Fibroblast of lung (primary cell): ENCODE measurements around the gene CHN1. TPM values are rescaled to one million over a fixed set of nuclear protein-coding genes. Genes with fewer than 3 reads are reported as not detected.

Experiments
- DNase-seq, 2 donors: peaks; one replicate each; pipeline versions ENCODE4 v3.0.0 to v3.0.0-alpha.2; 2010; ENCODE audit warnings: low read depth in 2 of 2
- H2AFZ ChIP-seq: 2 replicates; pipeline ENCODE4 v1.5.1; 2012; ENCODE audit warnings: low read length, control low read depth, inconsistent platforms
- H3K27ac ChIP-seq: 2 replicates; pipeline ENCODE4 v1.5.1; 2011; ENCODE audit warnings: low read length, control low read depth; ENCODE audit not compliant: insufficient read depth
- H3K27me3 ChIP-seq: 2 replicates; pipeline ENCODE4 v1.5.1; 2011; ENCODE audit warnings: mild to moderate bottlenecking, low read length; ENCODE audit not compliant: control insufficient read depth, insufficient read depth
- H3K36me3 ChIP-seq: 2 replicates; pipeline ENCODE4 v1.5.1; 2011; ENCODE audit warnings: low read length; ENCODE audit not compliant: control insufficient read depth, insufficient read depth
- H3K4me1 ChIP-seq: 2 replicates; pipeline ENCODE4 v1.5.1; 2011; ENCODE audit warnings: low read length; ENCODE audit not compliant: control insufficient read depth, insufficient read depth; ENCODE audit errors: extremely low read depth
- H3K4me2 ChIP-seq: 2 replicates; pipeline ENCODE4 v1.5.1; 2011; ENCODE audit warnings: low read length, control low read depth; ENCODE audit not compliant: insufficient read depth; ENCODE audit errors: extremely low read depth
- H3K4me3 ChIP-seq, 4 experiments: fragments of 200-600 bp in 1 of 4; sonication (generic) in 1 of 4; replicated peaks in 1 of 4; 2 replicates each; pipeline ENCODE4 v1.5.1; 2011 to 2016; ENCODE audit warnings: low read length in 4 of 4, low read depth in 3 of 4, mild to moderate bottlenecking in 3 of 4, control low read depth in 2 of 4, inconsistent platforms in 1 of 4, mixed read lengths in 1 of 4; ENCODE audit not compliant: insufficient read depth in 1 of 4; ENCODE audit errors: control extremely low read depth in 1 of 4
- H3K79me2 ChIP-seq: 2 replicates; pipeline ENCODE4 v1.5.1; 2012; ENCODE audit warnings: mild to moderate bottlenecking, low read length, inconsistent platforms; ENCODE audit not compliant: control insufficient read depth, insufficient read depth
- H3K9ac ChIP-seq: 2 replicates; pipeline ENCODE4 v1.5.1; 2011; ENCODE audit warnings: mild to moderate bottlenecking, low read length, control low read depth; ENCODE audit not compliant: insufficient read depth
- H3K9me3 ChIP-seq: 2 replicates; pipeline ENCODE4 v1.5.1; 2012; ENCODE audit warnings: low read depth, low read length; ENCODE audit not compliant: control insufficient read depth, insufficient read depth
- H4K20me1 ChIP-seq: 2 replicates; pipeline ENCODE4 v1.5.1; 2011; ENCODE audit warnings: low read length; ENCODE audit not compliant: control insufficient read depth, insufficient read depth; ENCODE audit errors: extremely low read depth
- EZH2 ChIP-seq: IDR thresholded peaks from 2 replicates; pipeline ENCODE4 v1.5.1; 2012; ENCODE audit warnings: low read length, control low read depth, mild to moderate bottlenecking; ENCODE audit errors: missing control alignments
- polyA plus RNA-seq, 2 donors: library from polyadenylated mRNA; depleted of rRNA in 1 of 2; stranded (reverse) in 1 of 2; unstranded in 1 of 2; fragments of >200 nt; gene quantifications; 2 replicates each; pipeline ENCODE4 v1.2.1, GENCODE V29; 2011 to 2012; ENCODE audit warnings: missing spikeins in 1 of 2
- total RNA-seq: library from RNA; depleted of rRNA; stranded (reverse); fragments of >200 nt; gene quantifications from 2 replicates; pipeline ENCODE4 v1.2.1, GENCODE V29; 2014
- TF ChIP-seq, protein P1 (sequence below), 2 donors: IDR thresholded peaks in 1 of 2; conservative IDR thresholded peaks in 1 of 2; 1 replicate in 1 of 2; 2 replicates in 1 of 2; pipeline ENCODE4 v1.5.1; 2011 to 2012; ENCODE audit warnings: low read length in 2 of 2, control low read depth in 1 of 2, inconsistent platforms in 1 of 2, low read depth in 1 of 2, mild to moderate bottlenecking in 1 of 2

CHN1 gene
- total and polyA plus RNA-seq, 2 donors (not counting 1 experiment from before 2014, with no cell fraction given), result 203 to 904 TPM

DNA sequence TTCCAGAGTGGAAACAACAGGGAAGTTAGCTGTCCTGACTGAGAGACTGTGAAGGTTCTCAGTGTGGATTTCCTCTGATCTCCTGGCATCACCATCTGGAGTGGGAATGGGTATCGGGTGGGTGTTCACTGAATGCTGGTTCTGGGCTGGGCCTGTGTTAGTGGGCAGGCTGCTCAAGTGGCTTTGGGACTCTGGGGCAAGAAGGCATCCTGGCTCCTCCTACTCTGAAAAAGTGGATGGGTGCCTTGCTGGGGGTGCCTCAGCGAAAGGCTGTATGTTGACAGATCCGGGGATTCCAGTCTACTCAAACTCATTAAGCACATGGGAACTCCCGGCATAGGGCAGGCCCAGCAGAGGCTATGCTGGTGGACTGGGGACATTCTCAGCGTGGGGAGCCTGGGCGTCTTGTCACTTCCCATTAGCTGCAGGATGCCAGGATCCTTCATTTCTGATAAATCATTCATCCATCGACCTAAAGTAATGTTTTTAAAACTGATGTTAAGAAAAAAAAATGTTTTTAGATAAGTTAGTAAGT, 213.4 kb downstream of the CHN1 start:
- Histone ChIP-seq H3K4me1 (peaks cover 22% of the 10 kb centered on the region), H3K9me3 (no peaks in the 10 kb centered on the region), H3K36me3 (no peaks in the 10 kb centered on the region), H2AFZ (no peak overlapping the region), H4K20me1 (no peaks in the 10 kb centered on the region), H3K27me3 (no peaks in the 10 kb centered on the region), H3K27ac (no peak overlapping the region), H3K4me3 (no peak overlapping the region), H3K4me2 (no peak overlapping the region), H3K9ac (no peak overlapping the region), H3K79me2 (no peaks in the 10 kb centered on the region)
- TF ChIP-seq EZH2, result no peak
- TF ChIP-seq, protein P1, sequence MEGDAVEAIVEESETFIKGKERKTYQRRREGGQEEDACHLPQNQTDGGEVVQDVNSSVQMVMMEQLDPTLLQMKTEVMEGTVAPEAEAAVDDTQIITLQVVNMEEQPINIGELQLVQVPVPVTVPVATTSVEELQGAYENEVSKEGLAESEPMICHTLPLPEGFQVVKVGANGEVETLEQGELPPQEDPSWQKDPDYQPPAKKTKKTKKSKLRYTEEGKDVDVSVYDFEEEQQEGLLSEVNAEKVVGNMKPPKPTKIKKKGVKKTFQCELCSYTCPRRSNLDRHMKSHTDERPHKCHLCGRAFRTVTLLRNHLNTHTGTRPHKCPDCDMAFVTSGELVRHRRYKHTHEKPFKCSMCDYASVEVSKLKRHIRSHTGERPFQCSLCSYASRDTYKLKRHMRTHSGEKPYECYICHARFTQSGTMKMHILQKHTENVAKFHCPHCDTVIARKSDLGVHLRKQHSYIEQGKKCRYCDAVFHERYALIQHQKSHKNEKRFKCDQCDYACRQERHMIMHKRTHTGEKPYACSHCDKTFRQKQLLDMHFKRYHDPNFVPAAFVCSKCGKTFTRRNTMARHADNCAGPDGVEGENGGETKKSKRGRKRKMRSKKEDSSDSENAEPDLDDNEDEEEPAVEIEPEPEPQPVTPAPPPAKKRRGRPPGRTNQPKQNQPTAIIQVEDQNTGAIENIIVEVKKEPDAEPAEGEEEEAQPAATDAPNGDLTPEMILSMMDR (conservative IDR thresholded peaks at IDR 0.05 in 1 of 2, IDR thresholded peaks at IDR 0.05 in 1 of 2; ENCODE audit: low read depth in 1 of 2, low read length in 2 of 2), result no peak
- no peak for DNase-seq

DNA sequence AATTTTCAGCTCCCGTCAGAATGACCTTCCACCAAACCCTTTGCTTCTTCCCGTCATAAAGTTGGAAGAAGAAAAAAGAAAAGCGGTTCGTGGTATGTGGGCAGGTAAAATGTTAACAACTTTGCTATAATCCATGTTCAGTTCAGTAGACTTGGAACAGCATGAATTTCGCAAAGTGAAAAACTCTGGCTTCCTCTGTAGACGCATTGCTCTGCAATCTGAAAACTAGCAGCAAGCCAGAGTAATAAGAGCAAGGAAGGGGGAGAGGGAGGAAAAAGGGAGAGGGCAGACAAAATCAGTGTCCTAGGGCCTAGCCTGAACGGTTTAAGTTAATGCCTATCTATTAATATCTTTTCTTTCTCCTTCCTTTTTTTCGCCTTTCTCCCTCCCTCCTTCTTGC, 214.2 kb downstream of the CHN1 start:
- no peak for DNase-seq
- Histone ChIP-seq H3K9ac (no peak overlapping the region), H3K27ac (peak overlapping the region; percentile 36), H4K20me1 (no peaks in the 10 kb centered on the region), H3K4me3 (no peak overlapping the region), H3K9me3 (no peaks in the 10 kb centered on the region), H2AFZ (peak overlapping the region; percentile 52), H3K27me3 (no peaks in the 10 kb centered on the region), H3K79me2 (no peaks in the 10 kb centered on the region), H3K4me2 (no peak overlapping the region), H3K4me1 (peaks cover 30% of the 10 kb centered on the region), H3K36me3 (no peaks in the 10 kb centered on the region)
- TF ChIP-seq, protein P1 (conservative IDR thresholded peaks at IDR 0.05 in 1 of 2, IDR thresholded peaks at IDR 0.05 in 1 of 2; ENCODE audit: low read depth in 1 of 2, low read length in 2 of 2), result no peak

DNA sequence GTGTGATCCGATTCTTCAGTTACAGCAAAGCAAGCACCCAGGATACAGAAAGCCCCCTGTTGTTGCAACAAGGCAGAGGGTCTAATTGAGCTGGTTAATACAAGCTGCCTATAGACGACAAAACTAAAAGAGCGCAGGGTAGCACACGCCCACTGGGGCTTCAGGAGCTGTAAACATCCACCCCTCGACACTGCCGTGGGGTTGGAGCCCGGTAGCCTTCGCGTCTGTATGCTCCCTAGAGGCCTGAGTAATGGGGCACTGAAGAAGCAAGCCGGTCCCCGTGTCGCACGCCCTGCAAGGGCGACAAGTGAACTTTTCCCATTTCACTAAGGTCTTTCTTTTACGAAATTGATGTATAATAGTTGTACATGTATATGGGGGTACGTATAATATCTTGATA, 216.2 kb downstream of the CHN1 start:
- Histone ChIP-seq H2AFZ (no peak overlapping the region), H3K27me3 (no peaks in the 10 kb centered on the region), H3K27ac (peak overlapping the region; percentile 94), H3K4me3 (no peak overlapping the region), H3K9ac (no peak overlapping the region), H3K4me2 (no peak overlapping the region), H3K79me2 (no peaks in the 10 kb centered on the region), H3K4me1 (peaks cover 29% of the 10 kb centered on the region), H3K36me3 (no peaks in the 10 kb centered on the region), H3K9me3 (no peaks in the 10 kb centered on the region), H4K20me1 (no peaks in the 10 kb centered on the region)
- no peak for DNase-seq
- TF ChIP-seq EZH2, result no peak
- TF ChIP-seq, protein P1 (conservative IDR thresholded peaks at IDR 0.05 in 1 of 2, IDR thresholded peaks at IDR 0.05 in 1 of 2; ENCODE audit: low read depth in 1 of 2, low read length in 2 of 2), result no peak
